Thyroid gland (tissue), 4 donors: Measurements from ENCODE around the gene EFCAB5. TPM values are rescaled to one million over a fixed set of nuclear protein-coding genes. Genes with fewer than 3 reads are reported as not detected.
"Not testable (repeated sequence)": the region's sequence is repeated elsewhere in the genome, so short reads cannot be mapped to it uniquely, and the experiment has no call there.

Source experiments
- DNase-seq, 2 donors: peaks; one replicate each; pipeline ENCODE4 v3.0.0-alpha.2; 2019
- H3K27ac ChIP-seq, 3 donors: fragments of 200-600 bp; sonication (generic); 1 replicate in 2 of 3; 2 replicates in 1 of 3; pipeline ENCODE4 v1.5.1; 2016 to 2019; ENCODE audit warnings: mild to moderate bottlenecking in 1 of 3, moderate library complexity in 1 of 3
- H3K27me3 ChIP-seq: fragments of 200-600 bp; sonication (generic); one replicate; pipeline ENCODE4 v1.5.1; 2019
- H3K36me3 ChIP-seq, 2 donors: fragments of 200-600 bp; sonication (generic); one replicate each; pipeline ENCODE4 v1.5.1; 2016 to 2019
- H3K4me1 ChIP-seq, 2 donors: fragments of 200-600 bp; sonication (generic); one replicate each; pipeline ENCODE4 v1.5.1; 2017 to 2019
- H3K4me3 ChIP-seq, 3 donors: fragments of 200-600 bp; sonication (generic); replicated peaks in 1 of 3; 1 replicate in 2 of 3; 2 replicates in 1 of 3; pipeline ENCODE4 v1.5.1; 2016; ENCODE audit warnings: mild to moderate bottlenecking in 1 of 3
- H3K9me3 ChIP-seq: fragments of 200-600 bp; sonication (generic); one replicate; pipeline ENCODE4 v1.5.1; 2017
- CTCF ChIP-seq, 6 experiments: fragments of 200-600 bp in 3 of 6; fragments of 450-650 bp in 3 of 6; sonication (generic) in 3 of 6; IDR thresholded peaks; one replicate each; pipeline ENCODE4 v1.5.1; 2016 to 2019; ENCODE audit warnings: antibody characterized with exemption in 6 of 6, mild to moderate bottlenecking in 2 of 6, inconsistent platforms in 1 of 6, moderate library complexity in 1 of 6
- POLR2A ChIP-seq, 2 donors: fragments of 450-650 bp; IDR thresholded peaks; one replicate each; pipeline ENCODE4 v1.6.1; 2017; ENCODE audit warnings: antibody characterized with exemption in 2 of 2, mild to moderate bottlenecking in 2 of 2, moderate library complexity in 1 of 2
- WGBS, 2 donors: methylation state at CpG; one replicate each; pipeline ENCODE4 v1.1.5; 2017; 5-methylcytosine and 5-hydroxymethylcytosine counted together
- intact Hi-C: fragments of 100-400 bp; cut with DNase I; formaldehyde crosslinking; loops from one replicate; pipeline ENCODE4 v1.15.1; 2023
- total RNA-seq, 4 donors: library from RNA; depleted of rRNA; stranded (reverse); fragments of >200 nt; gene quantifications; one replicate each; pipeline ENCODE4 v1.2.3, GENCODE V29; 2016

EFCAB5 gene
- total RNA-seq, 4 donors from 2014 or later = 0.56 to 0.98 TPM; not detected in 2

GRCh38 chr17:30086896-30087295 is 145.5 kb downstream of the EFCAB5 start:
- TF ChIP-seq POLR2A (IDR thresholded peaks at IDR 0.05) (no peak), CTCF (IDR thresholded peaks at IDR 0.05) (no peak)
- no peak overlapping the region for H3K27ac ChIP-seq
- no peaks in the 10 kb centered on the region for H3K36me3 ChIP-seq
- no peaks in the 10 kb centered on the region for H3K9me3 ChIP-seq
- H3K4me1 ChIP-seq = no peaks in the 10 kb centered on the region
- DNase-seq = no peak
- 94 to 95% methylated on average over 2 of the region's 2 CpGs for WGBS, 2 donors
- intact Hi-C loops = no loop called here
- H3K4me3 ChIP-seq = no peak overlapping the region
- no peaks in the 10 kb centered on the region for H3K27me3 ChIP-seq

GRCh38 chr17:30087431-30087830 is 146.0 kb downstream of the EFCAB5 start:
- 91 to 96% methylated on average over 3 of the region's 3 CpGs for WGBS, 2 donors
- H3K36me3 ChIP-seq, H3K4me3 ChIP-seq, H3K27me3 ChIP-seq, DNase-seq, intact Hi-C loops, H3K27ac ChIP-seq, H3K9me3 ChIP-seq, H3K4me1 ChIP-seq: not testable (repeated sequence)

GRCh38 chr17:30091121-30091670 is 149.8 kb downstream of the EFCAB5 start:
- H3K36me3 ChIP-seq = no peaks in the 10 kb centered on the region
- H3K27me3 ChIP-seq = no peaks in the 10 kb centered on the region
- DNase-seq = no peak
- H3K4me1 ChIP-seq = peaks cover 0 to 13% of the 10 kb centered on the region in 2 donors
- H3K4me3 ChIP-seq = no peak overlapping the region
- WGBS, 2 donors = 83 to 90% methylated on average over 4 of the region's 4 CpGs
- no peak overlapping the region for H3K27ac ChIP-seq
- intact Hi-C loops = no loop called here
- no peaks in the 10 kb centered on the region for H3K9me3 ChIP-seq
- TF ChIP-seq POLR2A (IDR thresholded peaks at IDR 0.05) (no peak), CTCF (IDR thresholded peaks at IDR 0.05) (no peak)

- intact Hi-C loops = no loop called here
- WGBS, 2 donors = 61% methylated on average over 6 of the region's 6 CpGs
- Histone ChIP-seq H3K4me3 (no peak overlapping the region), H3K27ac (no peak overlapping the region), H3K4me1 (peaks cover 0 to 13% of the 10 kb centered on the region in 2 donors), H3K36me3 (no peaks in the 10 kb centered on the region), H3K9me3 (no peaks in the 10 kb centered on the region), H3K27me3 (no peaks in the 10 kb centered on the region)
- TF ChIP-seq POLR2A (IDR thresholded peaks at IDR 0.05) = no peak
- DNase-seq = no peak
These were observed 150.3 kb downstream of the EFCAB5 start for GRCh38 chr17:30091771-30092170.

- Histone ChIP-seq H3K27me3 (no peaks in the 10 kb centered on the region), H3K9me3 (no peaks in the 10 kb centered on the region), H3K27ac (no peak overlapping the region), H3K36me3 (no peaks in the 10 kb centered on the region), H3K4me3 (no peak overlapping the region), H3K4me1 (peaks cover 0 to 13% of the 10 kb centered on the region in 2 donors)
- no peak for DNase-seq
- intact Hi-C loops = no loop called here
- TF ChIP-seq POLR2A (IDR thresholded peaks at IDR 0.05) (no peak), CTCF (IDR thresholded peaks at IDR 0.05) (no peak)
These were observed 151.5 kb downstream of the EFCAB5 start for GRCh38 chr17:30092886-30093285.

- no peaks in the 10 kb centered on the region for H3K27me3 ChIP-seq
These were observed 152.2 kb downstream of the EFCAB5 start for GRCh38 chr17:30093463-30094147.

More at GRCh38 chr17:30093463-30094147, 152.2 kb downstream of the EFCAB5 start:
- H3K4me1 ChIP-seq = peaks cover 0 to 13% of the 10 kb centered on the region in 2 donors
- H3K4me3 ChIP-seq = no peak overlapping the region
- intact Hi-C loops = no loop called here
- DNase-seq = peak; percentile 19 to 30
- TF ChIP-seq CTCF (IDR thresholded peaks at IDR 0.05) (peak; percentile 56 to 85 (median 72)), POLR2A (IDR thresholded peaks at IDR 0.05) (no peak)
- no peaks in the 10 kb centered on the region for H3K9me3 ChIP-seq
- WGBS, 2 donors = 14 to 22% methylated on average over 12 of the region's 12 CpGs
- no peaks in the 10 kb centered on the region for H3K36me3 ChIP-seq
- H3K27ac ChIP-seq = no peak overlapping the region
